ENCODE measurements around the gene MECR.
A peak's percentile ranks its signal among the peaks of the same experiment; 100 is the strongest.

MECR gene

GRCh38 chr1:29209173-29209572, 21.6 kb downstream of the MECR start:
- no peak for TF ChIP-seq CTCF (IDR thresholded peaks at IDR 0.05; ENCODE audit: low read depth, low read length)
- H3K4me3 ChIP-seq (replicated peaks in 1 of 2; ENCODE audit: low read depth in 2 of 2, low read length in 2 of 2) = no peak overlapping the region
- peak in 1 of 2 donors; percentile 43 for DNase-seq (ENCODE audit: low read depth in 2 of 2)

GRCh38 chr1:29208442-29208841, 22.3 kb downstream of the MECR start:
- no peak for DNase-seq (ENCODE audit: low read depth in 2 of 2)
- no peak for TF ChIP-seq CTCF (IDR thresholded peaks at IDR 0.05; ENCODE audit: low read depth, low read length)
- H3K4me3 ChIP-seq (replicated peaks in 1 of 2; ENCODE audit: low read depth in 2 of 2, low read length in 2 of 2) = no peak overlapping the region

- peak; percentile 98 to 99 for DNase-seq (ENCODE audit: low read depth in 2 of 2)
- TF ChIP-seq CTCF (IDR thresholded peaks at IDR 0.05; ENCODE audit: low read depth, low read length) = peak; percentile 95
- no peak overlapping the region for H3K4me3 ChIP-seq (replicated peaks in 1 of 2; ENCODE audit: low read depth in 2 of 2, low read length in 2 of 2)
Measured at GRCh38 chr1:29202584-29203340, 28.0 kb downstream of the MECR start.

- peak in 1 of 2 donors; percentile 17 for DNase-seq (ENCODE audit: low read depth in 2 of 2)
- no peak overlapping the region for H3K4me3 ChIP-seq (replicated peaks in 1 of 2; ENCODE audit: low read depth in 2 of 2, low read length in 2 of 2)
- no peak for TF ChIP-seq CTCF (IDR thresholded peaks at IDR 0.05; ENCODE audit: low read depth, low read length)
Measured at GRCh38 chr1:29202053-29202452, 28.7 kb downstream of the MECR start.

GRCh38 chr1:29201595-29202051, 29.1 kb downstream of the MECR start:
- DNase-seq (ENCODE audit: low read depth in 2 of 2) = no peak
- no peak overlapping the region for H3K4me3 ChIP-seq (replicated peaks in 1 of 2; ENCODE audit: low read depth in 2 of 2, low read length in 2 of 2)

GRCh38 chr1:29200906-29201594, 29.7 kb downstream of the MECR start:
- DNase-seq (ENCODE audit: low read depth in 2 of 2) = no peak
- H3K4me3 ChIP-seq (replicated peaks in 1 of 2; ENCODE audit: low read depth in 2 of 2, low read length in 2 of 2) = no peak overlapping the region
- no peak for TF ChIP-seq CTCF (IDR thresholded peaks at IDR 0.05; ENCODE audit: low read depth, low read length)

More at GRCh38 chr1:29201595-29202051, 29.1 kb downstream of the MECR start:
- TF ChIP-seq CTCF (IDR thresholded peaks at IDR 0.05; ENCODE audit: low read depth, low read length) = no peak

Data from cardiac fibroblast (primary cell).